ENCODE data around the gene PCMT1.
"Not testable (repeated sequence)": the region's sequence is repeated elsewhere in the genome, so short reads cannot be mapped to it uniquely, and the experiment has no call there.

DNA sequence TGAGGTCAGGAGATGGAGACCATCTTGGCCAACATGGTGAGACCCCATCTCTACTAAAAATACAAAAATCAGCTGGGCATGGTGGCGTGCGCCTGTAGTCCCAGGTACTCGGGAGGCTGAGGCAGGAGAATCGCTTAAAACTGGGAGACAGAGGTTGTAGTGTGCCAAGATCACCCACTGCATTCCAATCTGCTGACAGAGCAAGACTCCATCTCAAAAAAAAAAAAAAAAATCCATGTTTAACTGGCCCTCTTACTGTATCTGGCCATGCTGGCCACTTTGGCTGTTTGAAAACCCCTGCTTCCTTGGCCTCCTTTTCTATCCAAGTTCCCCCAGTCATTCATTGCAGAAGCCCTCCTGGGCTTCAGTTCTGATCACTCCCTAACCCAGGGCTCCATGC lies 94.5 kb downstream of the PCMT1 start:
- TF ChIP-seq, protein P1, sequence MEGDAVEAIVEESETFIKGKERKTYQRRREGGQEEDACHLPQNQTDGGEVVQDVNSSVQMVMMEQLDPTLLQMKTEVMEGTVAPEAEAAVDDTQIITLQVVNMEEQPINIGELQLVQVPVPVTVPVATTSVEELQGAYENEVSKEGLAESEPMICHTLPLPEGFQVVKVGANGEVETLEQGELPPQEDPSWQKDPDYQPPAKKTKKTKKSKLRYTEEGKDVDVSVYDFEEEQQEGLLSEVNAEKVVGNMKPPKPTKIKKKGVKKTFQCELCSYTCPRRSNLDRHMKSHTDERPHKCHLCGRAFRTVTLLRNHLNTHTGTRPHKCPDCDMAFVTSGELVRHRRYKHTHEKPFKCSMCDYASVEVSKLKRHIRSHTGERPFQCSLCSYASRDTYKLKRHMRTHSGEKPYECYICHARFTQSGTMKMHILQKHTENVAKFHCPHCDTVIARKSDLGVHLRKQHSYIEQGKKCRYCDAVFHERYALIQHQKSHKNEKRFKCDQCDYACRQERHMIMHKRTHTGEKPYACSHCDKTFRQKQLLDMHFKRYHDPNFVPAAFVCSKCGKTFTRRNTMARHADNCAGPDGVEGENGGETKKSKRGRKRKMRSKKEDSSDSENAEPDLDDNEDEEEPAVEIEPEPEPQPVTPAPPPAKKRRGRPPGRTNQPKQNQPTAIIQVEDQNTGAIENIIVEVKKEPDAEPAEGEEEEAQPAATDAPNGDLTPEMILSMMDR (IDR thresholded peaks at IDR 0.05): not testable (repeated sequence)
- TF ChIP-seq POLR2A (IDR thresholded peaks at IDR 0.05): not testable (repeated sequence)

All from testis (tissue), 2 donors.